ENCODE measurements around the gene RAB8B.

RAB8B gene

DNA sequence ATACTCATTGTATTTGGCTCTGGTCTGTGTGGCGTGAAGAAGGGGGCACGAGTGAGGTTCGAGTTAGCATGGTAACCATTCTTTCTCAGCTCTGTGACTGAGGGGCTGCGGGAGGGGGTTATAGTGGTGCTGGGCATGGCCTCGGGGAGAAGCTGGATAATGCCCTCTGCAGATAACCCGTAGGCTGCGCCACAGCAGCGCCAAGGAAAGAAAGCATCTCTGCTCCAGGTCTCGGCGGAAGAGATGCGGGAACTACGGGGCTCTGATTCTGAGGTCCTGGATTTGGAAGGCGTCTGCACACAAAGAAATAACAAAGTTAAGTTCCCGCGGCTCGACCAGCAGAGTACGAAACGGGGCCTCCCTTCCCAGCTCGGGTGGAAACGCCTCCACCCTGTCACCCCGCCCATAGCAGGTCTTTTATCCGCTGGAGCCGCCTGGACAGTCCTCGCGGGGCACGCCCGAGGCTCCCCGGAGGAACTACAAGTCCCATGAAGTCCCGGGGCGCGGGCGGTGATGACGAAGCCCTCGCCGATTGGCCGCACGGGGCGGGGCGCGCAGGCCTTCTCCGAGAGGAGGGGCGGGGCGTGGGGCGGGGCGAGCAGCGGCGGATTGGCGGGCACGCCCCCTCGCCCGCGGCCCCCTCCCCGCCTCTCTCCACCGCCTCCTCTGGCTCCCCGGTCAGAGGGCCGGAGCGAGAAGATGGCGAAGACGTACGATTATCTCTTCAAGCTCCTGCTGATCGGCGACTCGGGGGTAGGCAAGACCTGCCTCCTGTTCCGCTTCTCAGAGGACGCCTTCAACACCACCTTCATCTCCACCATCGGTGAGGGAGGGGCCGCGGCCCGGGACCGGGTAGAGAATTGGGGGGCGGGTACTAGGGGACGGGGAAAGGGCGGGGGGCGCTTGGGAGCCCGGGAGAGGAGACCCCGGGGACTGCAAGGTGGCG lies at the start of gene RAB8B:
Gene RAB8B, plus strand, starts transcription at position 681 of the 946 bp plus-strand sequence. Its CDS starts 19 bp downstream, at position 700.
- peak; percentile 97 for DNase-seq

DNA sequence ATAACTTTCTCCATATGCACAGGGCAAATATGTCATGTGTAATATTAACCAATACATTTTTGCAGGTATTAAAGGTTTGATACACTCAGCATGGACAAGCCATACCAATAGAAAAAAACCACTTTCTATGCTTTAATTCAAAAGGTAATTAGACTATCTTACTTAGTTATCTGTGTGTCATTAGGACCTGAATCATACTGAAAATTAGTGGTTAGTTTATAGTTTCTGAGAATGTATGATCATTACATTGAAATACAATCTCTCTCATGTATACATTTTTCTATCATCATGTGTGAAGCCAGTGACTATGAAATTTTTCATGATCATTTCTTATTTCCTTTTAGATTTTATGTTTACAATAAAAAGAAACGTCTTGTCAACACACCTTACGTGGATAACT lies 48.5 kb upstream of the RAB8B start:
- no peak for DNase-seq

DNA sequence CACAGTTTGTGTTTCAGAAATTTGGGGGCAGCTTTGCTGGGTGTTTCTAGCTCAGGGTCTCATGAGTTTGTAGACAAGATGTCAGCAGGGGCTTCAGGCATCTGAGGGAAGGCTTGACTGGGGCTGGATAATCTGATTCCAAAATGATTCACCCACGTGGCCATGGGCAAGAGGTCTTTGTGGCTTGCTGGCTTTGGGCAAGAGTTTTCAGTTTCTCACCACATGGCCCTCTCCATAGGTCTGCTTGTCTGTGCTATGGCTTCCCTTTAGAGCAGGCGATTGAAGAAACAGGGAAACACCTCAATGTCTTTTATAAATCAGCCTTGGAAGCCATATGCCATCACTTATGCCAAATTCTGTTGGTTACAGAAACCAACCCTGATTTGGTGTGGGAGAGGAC lies 44.0 kb upstream of the RAB8B start:
- no peak for DNase-seq

DNA sequence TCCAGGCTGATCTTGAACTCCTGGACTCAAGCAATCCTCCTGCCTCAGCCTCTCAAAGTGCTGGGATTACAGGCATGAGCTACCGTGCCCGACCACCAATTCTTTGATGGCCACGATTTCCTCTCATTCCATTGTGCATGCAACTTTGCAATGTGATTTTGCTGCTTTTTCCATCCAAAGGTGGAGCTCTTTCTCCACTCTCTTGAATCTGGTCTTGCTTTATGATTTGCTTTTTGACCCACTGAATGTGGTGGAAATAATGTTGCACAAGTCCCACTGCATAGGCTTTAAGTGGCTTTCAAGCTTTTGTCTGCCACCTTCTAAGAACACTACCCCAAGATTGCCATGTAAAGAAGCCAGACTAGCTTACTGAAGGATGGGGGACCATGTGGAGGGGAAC lies 42.7 kb upstream of the RAB8B start:
- no peak for DNase-seq

DNA sequence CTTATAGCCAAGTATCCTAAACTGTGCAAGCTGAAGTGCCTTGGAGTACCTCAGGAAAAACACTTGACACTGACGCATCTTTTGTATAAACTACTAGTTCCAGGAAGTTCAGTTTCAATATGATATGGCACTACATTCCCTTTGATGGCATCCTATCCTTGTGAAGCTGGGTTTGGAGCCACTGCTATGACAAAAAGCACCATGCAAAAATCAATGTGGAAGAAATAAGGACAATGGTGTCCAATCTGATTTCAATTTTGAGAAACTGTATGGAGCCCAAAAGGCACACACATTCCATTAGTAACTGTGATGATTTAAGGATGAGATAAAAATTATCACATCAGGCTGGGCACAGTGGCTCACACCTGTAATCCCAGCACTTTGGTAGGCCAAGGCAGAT lies 37.7 kb upstream of the RAB8B start:
- no peak for DNase-seq

DNA sequence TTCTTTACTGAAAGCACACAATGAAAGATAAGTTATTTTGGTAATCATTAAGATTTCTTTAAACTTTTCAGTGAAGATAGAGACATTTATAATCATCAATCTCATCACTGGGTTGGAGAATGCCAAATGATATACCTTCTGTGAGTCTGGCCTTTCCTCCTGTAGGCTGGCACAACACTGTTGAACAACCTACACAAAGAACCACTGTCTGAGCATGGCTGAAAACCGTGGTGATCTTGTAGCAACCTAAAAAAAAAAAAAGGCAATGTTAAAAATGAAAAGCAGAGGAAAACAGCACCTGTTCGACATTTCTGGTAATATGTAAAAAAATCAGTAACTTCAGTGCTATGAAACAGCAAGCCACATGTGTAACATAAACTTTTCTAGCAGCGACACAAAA lies 33.9 kb upstream of the RAB8B start:
- no peak for DNase-seq

DNA sequence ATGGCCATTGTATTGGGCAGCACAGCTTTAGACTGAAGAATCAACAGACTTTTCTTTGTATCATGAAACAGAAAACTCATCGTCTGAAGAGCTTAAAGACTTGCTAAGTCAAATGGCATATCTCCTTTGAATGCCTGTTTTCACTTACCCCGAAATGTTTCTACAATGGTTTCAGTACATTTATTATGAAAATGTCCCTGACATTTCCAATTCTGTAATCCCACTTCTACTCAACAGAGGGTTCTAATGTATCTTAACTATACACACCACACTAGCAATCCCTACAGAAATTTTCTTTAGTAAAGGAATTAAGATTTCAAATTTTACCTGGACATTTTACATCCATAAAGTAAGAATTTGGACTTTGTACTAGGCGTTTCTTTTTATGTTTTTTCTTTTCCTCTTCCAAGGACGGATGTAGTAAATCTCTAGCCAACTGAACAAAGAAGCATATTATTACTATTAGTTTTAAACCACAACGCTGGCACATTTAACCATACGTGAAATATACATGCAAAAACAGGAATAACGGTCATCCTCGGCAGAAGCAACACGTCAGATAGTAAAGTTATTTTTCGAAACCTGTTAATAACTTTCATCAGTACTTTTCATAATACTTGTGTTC lies 33.2 kb upstream of the RAB8B start:
- DNase-seq, result peak; percentile 28

DNA sequence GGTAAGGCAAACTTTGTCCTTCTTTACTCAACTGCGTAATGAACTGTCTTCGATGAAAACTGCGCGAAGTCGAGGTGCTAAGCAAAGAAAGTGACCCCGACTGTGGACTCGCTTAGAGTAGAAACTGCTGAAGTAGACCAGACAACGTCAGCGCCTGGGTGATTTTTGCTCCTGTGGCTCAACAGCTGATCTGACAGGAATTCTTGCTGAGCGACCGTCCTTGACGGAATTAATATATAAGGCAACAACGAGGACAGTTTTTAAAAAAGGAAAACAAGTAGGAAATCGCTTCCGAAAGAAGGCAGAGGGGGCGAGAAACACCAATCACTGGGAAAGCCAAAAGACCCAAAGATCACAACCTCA lies 32.7 kb upstream of the RAB8B start:
- peak; percentile 53 for DNase-seq

DNA sequence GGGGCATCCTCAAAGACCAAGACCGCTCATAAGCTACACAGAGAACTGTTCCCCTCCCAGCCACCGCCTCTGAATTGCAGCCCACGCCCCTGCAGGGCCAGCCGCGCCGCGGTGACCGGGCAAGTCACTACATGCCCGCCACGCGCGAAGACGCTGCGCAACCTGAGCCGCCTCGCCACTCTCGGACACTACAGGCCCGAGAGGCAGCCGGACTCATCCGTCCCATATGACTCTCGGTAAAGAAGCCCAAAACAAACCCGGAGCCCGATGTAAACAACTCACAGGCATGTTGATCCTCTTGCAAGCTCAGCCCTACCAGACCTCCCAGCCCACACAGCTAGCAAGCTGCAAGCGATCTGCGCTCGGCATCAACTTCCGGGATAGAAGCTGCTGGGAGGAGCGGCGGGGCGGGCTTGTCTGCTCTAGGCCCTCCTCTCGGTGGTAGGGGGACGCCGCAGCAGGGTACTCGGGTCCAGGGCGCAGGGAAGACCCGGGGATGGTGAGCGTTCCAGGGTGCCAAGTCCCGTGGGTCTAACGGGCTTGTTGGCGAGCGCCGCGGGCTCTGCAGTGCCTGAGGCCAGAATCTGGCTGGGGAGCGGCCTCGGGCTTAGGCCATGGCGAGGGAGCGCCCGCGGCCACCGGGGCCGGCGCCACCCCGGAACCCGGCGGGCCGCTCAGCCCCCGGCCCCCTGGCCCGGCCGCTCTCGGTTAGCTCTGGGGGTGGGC lies 32.1 kb upstream of the RAB8B start, which contains the start of gene RPS27L:
Gene RPS27L, minus strand, starts transcription at position 360 of the 726 bp plus-strand sequence. Its CDS starts 72 bp downstream, at position 288.
- DNase-seq, result peak; percentile 95

DNA sequence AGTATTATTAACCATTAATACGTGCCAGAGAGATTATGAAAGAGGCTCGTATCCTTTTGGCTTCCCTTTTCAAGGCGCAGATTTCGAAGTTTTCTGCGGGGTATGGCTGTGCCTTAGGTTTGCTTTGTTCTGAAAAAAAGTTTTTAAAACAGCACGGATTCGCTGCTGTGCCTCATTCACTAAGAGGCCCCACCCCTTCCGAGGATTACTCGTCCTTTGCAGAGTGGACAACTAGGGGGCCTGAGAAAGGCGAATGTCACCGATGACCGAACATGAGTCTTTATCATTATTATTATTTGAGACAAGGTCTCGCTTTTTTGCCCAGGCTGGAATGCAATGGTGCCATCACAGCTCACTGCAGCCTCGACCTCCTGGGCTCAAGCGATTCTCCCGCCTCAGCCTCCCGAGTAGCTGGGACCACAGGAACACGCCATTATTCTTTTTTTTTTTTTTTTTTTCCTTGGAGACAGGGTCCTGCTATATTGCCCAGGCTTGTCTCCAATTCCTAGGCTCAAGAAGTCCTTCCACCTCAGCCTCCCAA lies 31.4 kb upstream of the RAB8B start:
- DNase-seq, result peak; percentile 68

DNA sequence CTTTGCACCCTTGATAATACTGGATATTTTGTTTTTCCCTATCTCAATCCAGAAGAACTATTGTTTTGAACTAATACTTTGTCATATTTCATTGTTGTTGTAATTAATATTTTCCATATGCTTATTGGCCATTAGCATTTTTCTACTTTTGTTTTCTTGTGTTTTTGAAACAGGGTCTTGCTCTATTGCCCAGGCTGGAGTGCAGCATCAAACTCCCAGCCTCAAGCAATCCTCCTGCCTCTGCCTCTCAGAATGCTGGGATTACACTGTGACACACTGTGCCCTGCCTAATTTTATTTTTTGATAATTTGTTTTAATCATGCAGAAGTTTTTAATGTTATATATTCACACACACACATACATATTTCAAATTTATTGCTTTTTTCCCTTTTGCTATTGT lies 28.8 kb upstream of the RAB8B start:
- DNase-seq, result no peak

DNA sequence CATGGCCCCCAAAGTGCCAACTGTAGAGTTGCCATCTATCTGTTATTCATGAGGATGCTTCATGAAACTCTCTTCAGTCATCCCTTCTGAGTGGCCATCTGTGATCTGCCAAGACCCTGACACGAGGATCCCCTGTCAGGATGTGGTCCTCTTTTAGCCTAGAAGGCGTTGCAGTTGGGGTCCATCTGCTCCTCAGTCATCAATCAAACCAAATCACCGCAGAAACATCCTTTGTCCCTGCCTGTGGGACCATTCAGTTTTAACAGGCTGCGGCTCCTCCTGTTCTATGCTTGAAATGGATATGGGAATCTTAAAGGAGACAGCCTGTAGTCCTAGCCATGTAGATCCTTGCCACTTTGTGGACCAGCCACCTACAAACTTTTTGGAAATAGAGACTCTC lies 26.2 kb upstream of the RAB8B start:
- DNase-seq, result no peak

DNA sequence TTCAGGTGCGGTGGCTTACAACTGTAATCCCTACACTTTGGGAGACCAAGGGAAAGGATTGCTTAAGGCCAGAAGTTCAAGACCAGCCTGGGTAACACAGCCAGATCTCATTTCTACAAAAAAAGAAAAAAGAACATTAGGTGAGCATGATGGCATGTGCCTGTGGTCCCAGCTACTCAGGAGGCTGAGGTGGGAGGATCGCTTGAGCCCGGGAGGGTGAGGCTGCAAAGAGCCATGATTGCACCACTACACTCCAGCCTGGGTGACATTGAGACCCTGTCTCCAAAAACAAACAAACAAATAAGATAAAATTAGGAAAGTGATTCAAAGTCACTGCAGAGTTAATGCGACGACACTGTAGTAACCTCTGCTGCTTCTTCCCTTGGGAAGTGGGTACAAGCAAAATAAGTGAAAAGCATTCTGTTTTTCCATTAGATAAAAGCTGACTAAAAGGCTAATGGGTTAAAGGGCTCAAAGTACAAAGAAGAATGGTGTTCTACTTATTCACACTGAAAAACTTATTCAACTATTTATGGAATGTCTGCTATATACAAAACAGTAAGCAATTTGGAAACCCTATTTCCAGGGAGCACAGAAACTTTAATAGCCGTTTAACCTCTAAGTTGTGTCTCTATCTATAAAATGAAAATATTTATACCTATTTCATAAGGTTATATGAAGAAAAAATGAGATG lies 24.1 kb upstream of the RAB8B start:
- DNase-seq, result no peak

DNA sequence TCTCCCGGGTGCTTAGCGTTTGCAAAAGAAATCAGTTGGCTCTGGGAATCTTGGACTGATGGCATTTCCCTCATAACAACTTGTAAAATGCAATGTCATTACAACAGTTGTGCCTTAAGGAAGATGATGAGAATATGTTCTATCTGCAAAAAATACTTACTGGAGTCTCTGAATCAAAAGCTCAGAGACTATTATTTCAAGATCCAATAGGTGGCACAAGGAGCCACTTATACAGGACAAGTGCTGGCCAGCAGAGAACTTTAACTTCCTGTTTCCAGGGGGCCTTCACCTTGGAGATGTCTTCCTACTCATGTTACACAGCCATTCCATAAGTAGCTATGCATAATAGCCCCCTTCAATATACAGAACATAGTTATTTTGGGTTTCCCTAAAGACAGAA lies 23.2 kb upstream of the RAB8B start:
- peak; percentile 65 for DNase-seq

DNA sequence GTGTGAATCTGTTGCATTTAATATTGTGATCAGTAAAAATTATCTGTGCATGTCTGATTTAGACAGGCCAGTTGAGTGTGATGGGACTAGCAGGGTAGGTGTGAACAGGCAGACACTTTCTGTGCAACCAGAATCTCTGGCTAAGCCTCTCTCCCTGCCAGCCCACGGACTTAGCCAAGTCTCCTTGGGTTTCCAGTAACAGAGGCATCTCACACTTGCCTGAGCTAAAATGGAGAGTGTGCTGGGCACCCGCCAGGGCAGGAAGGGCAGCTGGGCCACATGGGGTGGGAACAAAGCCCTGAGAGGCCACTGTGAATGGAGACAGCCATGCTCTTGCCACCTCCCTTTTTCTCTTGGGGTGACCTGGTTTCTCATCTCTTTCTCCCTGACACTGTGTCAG lies 19.6 kb upstream of the RAB8B start:
- no peak for DNase-seq

DNA sequence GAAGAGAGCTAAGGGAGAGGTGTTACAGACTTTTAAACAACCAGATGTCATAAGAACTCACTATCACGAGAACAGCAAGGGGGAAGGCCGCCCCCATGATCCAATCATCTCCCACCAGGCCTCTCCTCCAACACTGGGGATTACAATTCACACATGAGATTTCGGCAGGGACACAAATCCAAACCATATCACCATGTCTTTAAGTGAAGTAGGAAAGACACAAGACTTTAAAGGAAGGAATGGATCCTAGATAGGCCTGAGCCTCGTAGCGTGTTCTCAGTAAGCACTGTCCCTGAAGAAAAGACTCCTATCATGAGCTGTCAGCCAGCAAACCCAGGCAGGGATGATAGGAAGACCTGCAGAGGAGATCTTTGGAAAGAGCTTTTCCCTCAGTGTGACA lies 17.0 kb upstream of the RAB8B start:
- no peak for DNase-seq

DNA sequence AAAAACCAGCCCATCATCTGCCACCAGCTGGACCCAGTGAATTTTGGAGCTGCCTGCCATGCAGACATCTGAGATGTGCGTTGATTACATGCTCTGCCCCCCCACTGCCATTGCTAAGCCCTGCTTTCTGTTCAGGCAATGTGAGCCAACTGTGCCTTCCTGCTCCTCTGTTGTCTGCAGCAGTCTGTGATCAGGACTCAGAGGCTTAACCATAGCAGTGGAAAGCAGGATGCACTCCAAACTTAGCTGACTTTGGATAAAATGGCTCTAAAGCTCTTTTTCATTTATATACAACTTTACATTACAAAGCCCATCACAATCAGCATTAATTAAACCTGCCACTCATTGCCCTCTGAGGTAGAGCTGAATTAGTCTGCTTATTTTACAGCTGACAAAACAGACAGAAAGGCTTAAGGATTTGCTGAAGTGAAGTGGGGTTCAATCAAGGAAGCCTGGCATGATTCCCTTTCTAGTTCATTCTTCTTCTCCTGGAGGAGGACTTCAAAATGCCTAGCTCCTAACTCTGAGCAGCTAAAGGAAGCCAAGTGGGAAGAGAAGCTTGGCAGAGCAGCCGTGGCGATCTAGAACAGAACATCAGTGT lies 16.5 kb upstream of the RAB8B start:
- DNase-seq, result no peak

DNA sequence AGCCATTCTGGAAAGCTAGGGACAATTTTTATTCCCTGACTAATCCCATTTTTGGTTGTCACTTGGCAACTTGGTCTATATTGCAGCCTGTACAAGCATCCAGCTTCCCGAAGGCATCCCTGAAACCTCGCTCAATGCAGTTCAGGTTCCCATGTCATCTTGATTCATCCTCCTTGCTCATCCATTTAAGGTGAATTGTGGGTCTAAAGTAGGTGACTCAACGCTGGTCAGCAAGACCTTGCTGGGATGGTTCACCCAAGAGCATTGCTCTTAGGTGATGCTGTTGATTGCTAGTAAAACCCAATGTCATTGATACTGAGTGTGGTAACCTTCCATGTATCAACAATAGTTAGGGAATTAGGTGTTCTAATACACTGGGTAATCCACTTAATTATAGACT lies 13.1 kb upstream of the RAB8B start:
- no peak for DNase-seq

DNA sequence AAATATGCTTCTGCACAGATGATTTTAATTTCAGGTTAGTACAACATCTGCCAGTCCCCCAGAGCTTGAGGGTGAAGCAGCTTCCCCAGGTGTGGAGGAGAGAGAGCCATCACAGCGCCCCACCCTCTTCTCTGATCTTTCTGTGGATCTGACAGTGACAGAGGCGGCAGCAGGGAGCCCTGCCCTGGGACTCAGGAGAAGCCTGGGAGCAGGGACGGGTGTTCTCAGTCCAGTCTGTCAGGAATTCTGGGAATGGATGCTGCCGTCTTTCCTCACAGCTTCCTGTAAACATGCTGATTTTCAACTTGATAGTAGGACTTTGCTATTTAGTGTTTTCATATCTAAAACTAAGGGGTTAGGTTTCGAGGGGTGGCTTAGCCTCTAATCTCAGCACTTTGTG lies 11.4 kb upstream of the RAB8B start:
- DNase-seq, result no peak

DNA sequence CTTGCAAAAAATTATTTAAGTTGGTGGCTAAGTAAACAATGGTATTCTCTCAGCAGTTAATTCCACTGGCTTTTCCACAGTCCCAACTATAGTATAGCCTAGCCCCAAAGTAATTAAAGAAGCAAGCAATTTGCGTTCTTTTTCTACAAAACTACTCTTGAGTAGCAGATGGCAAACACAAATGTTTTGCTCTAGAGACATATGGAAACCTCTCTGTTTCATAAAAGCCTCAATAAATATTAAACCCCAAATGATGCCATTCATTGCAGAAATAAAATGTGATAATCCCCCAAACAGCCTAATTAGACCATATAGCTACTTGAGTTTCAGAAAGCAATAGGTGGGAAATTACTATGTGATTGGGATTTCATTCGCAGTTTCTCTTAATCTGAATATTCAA lies 8.7 kb upstream of the RAB8B start:
- no peak for DNase-seq

DNA sequence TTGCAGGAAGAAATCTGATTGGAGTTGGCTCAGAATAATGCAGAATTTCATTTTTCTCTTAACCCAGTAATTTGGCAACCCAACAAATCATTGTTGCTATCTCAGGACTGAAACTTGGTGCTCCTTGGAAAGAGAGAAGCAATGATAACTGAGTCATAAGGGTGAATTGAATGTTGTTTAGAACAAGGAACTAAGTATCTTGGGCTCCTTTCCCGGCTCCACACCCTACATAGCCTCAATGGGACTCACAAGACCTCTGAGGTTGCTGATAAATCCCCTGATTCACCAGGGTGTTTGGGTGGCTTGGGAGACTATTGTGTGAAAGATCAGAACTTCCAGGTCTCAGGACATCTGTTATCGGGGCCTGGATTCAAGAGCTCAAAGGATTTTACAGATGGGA lies 7.8 kb upstream of the RAB8B start:
- DNase-seq, result no peak

DNA sequence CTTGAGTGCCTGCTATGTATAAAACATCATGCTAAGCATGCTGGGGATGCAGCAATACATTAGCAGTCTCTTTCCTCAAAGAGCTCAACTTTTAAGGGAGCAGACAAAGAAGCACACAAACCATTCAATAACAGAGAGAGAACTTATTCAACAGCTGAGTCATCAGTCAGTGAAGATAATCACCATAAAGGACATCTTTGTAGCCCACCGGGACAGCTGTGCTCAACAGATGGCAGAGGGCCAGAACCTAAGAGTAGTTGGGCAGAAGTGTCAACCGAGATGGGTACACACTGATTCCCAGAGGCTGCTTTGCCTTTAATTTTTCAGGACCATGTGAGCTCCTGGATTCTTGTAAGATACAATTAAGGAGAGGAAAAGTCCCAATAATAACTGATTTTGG lies 4.2 kb upstream of the RAB8B start:
- peak; percentile 40 for DNase-seq
